A673 (cell line): ENCODE measurements around the gene EPC1.

Experiments used
- CTCF ChIP-seq: fragments of 300-800, 200-600 bp; sonication (generic); conservative IDR thresholded peaks from 2 replicates; pipeline ENCODE4 v1.5.1; 2017; ENCODE audit warnings: low read depth, mild to moderate bottlenecking, antibody characterized with exemption, low read length, moderate library complexity, mixed read lengths
- EZH2 ChIP-seq: fragments of 200-600 bp; sonication (generic); IDR thresholded peaks from 2 replicates; pipeline ENCODE4 v1.6.1; 2017; ENCODE audit warnings: borderline replicate concordance, low read depth, mild to moderate bottlenecking, mixed read lengths, antibody characterized with exemption, low read length; ENCODE audit not compliant: poor library complexity, severe bottlenecking

GRCh38 chr10:32347363-32348022 is 535 bp upstream of the EPC1 start:
- TF ChIP-seq CTCF (no peak), EZH2 (no peak)
